Astrocyte (in vitro differentiated cells and primary cell): ENCODE data around the gene TFG. TPM values are rescaled to one million over a fixed set of nuclear protein-coding genes. Genes with fewer than 3 reads are reported as not detected.

Experiments
- DNase-seq: peaks from one replicate; pipeline ENCODE4 v3.0.0-alpha.2; 2010; ENCODE audit warnings: low read depth
- FAIRE-seq: peaks from 2 replicates; lab custom pipeline; 2011; peaks lifted over from hg19 to GRCh38; lab: Jason Lieb, UNC
- H2AFZ ChIP-seq: 2 replicates; pipeline ENCODE4 v1.6.0; 2012; ENCODE audit warnings: low read depth, low read length, inconsistent platforms
- H3K27ac ChIP-seq: 2 replicates; pipeline ENCODE4 v1.5.1; 2011; ENCODE audit warnings: low read depth, low read length, inconsistent platforms
- H3K27me3 ChIP-seq: 2 replicates; pipeline ENCODE4 v1.6.0; 2011; ENCODE audit warnings: low read length, inconsistent platforms; ENCODE audit not compliant: insufficient read depth
- H3K36me3 ChIP-seq: 2 replicates; pipeline ENCODE4 v1.5.1; 2011; ENCODE audit warnings: low read length, inconsistent platforms; ENCODE audit not compliant: insufficient read depth
- H3K4me1 ChIP-seq: 2 replicates; pipeline ENCODE4 v1.5.1; 2011; ENCODE audit warnings: low read length, inconsistent platforms; ENCODE audit not compliant: insufficient read depth
- H3K4me2 ChIP-seq: 2 replicates; pipeline ENCODE4 v1.6.0; 2012; ENCODE audit warnings: low read length, inconsistent platforms
- H3K4me3 ChIP-seq: 2 replicates; pipeline ENCODE4 v1.5.1; 2011; ENCODE audit warnings: low read depth, mild to moderate bottlenecking, low read length, inconsistent platforms; ENCODE audit not compliant: insufficient read depth
- H3K79me2 ChIP-seq: 2 replicates; pipeline ENCODE4 v1.6.0; 2012; ENCODE audit warnings: mild to moderate bottlenecking, low read length, inconsistent platforms; ENCODE audit not compliant: insufficient read depth
- H3K9ac ChIP-seq: 2 replicates; pipeline ENCODE4 v1.6.0; 2012; ENCODE audit warnings: mild to moderate bottlenecking, low read length, inconsistent platforms
- H3K9me3 ChIP-seq: 2 replicates; pipeline ENCODE4 v1.5.1; 2012; ENCODE audit warnings: low read depth, mild to moderate bottlenecking, low read length, inconsistent platforms; ENCODE audit not compliant: insufficient read depth
- H4K20me1 ChIP-seq: 2 replicates; pipeline ENCODE4 v1.6.0; 2012; ENCODE audit warnings: low read length, inconsistent platforms; ENCODE audit not compliant: insufficient read depth
- H3K27ac Mint-ChIP-seq: one replicate; pipeline ENCODE4 v1.8.0; 2021; ENCODE audit warnings: mild to moderate bottlenecking, mixed read lengths; ENCODE audit not compliant: unreplicated experiment
- H3K27me3 Mint-ChIP-seq: one replicate; pipeline ENCODE4 v1.8.0; 2021; ENCODE audit warnings: low read depth, mixed read lengths; ENCODE audit not compliant: unreplicated experiment
- H3K36me3 Mint-ChIP-seq: one replicate; pipeline ENCODE4 v1.8.0; 2021; ENCODE audit warnings: low read depth, mixed read lengths; ENCODE audit not compliant: unreplicated experiment
- H3K4me1 Mint-ChIP-seq: one replicate; pipeline ENCODE4 v1.8.0; 2021; ENCODE audit warnings: low read depth, mixed read lengths; ENCODE audit not compliant: unreplicated experiment
- H3K4me3 Mint-ChIP-seq: one replicate; pipeline ENCODE4 v1.8.0; 2021; ENCODE audit warnings: mild to moderate bottlenecking, moderate library complexity, mixed read lengths; ENCODE audit not compliant: unreplicated experiment
- H3K9me3 Mint-ChIP-seq: one replicate; pipeline ENCODE4 v1.8.0; 2021; ENCODE audit warnings: mild to moderate bottlenecking, mixed read lengths; ENCODE audit not compliant: unreplicated experiment
- CTCF ChIP-seq: IDR thresholded peaks from 2 replicates; pipeline ENCODE4 v1.5.1; 2011; ENCODE audit warnings: low read depth, mild to moderate bottlenecking, inconsistent platforms, low read length, moderate library complexity; ENCODE audit not compliant: insufficient read depth
- EZH2 ChIP-seq: IDR thresholded peaks from 2 replicates; pipeline ENCODE4 v1.6.1; 2012; ENCODE audit warnings: mild to moderate bottlenecking, low read length, inconsistent platforms; ENCODE audit not compliant: insufficient read depth
- total RNA-seq: library from RNA; stranded (reverse); gene quantifications from 2 replicates; pipeline ENCODE4 v1.2.1, GENCODE V29; 2021

Gene TFG
- total RNA-seq, 1 donor from 2014 or later: 155 TPM

GRCh38 chr3:100681496-100681895 is 27.8 kb upstream of the TFG start:
- Histone ChIP-seq H3K36me3 (no peaks in the 10 kb centered on the region), H3K9ac (no peak overlapping the region), H3K4me2 (no peak overlapping the region), H4K20me1 (no peaks in the 10 kb centered on the region), H2AFZ (no peak overlapping the region), H3K27me3 (no peaks in the 10 kb centered on the region), H3K4me3 (no peak overlapping the region), H3K27ac (no peak overlapping the region), H3K4me1 (no peaks in the 10 kb centered on the region), H3K79me2 (no peaks in the 10 kb centered on the region), H3K9me3 (no peaks in the 10 kb centered on the region)
- Mint-ChIP-seq H3K27ac (no peak overlapping the region), H3K27me3 (no peaks in the 10 kb centered on the region), H3K4me3 (no peak overlapping the region), H3K9me3 (no peaks in the 10 kb centered on the region), H3K4me1 (no peaks in the 10 kb centered on the region), H3K36me3 (no peaks in the 10 kb centered on the region)
- TF ChIP-seq CTCF (no peak), EZH2 (no peak)
- no peak for FAIRE-seq
- no peak for DNase-seq

GRCh38 chr3:100682056-100682853 is 27.0 kb upstream of the TFG start:
- no peak for FAIRE-seq
- Mint-ChIP-seq H3K36me3 (no peaks in the 10 kb centered on the region), H3K9me3 (peaks cover 3% of the 10 kb centered on the region), H3K4me1 (no peaks in the 10 kb centered on the region), H3K27me3 (no peaks in the 10 kb centered on the region), H3K27ac (no peak overlapping the region), H3K4me3 (no peak overlapping the region)
- no peak for TF ChIP-seq CTCF
- no peaks in the 10 kb centered on the region for H3K79me2 ChIP-seq
- H3K4me2 ChIP-seq: no peak overlapping the region
- H3K4me3 ChIP-seq: no peak overlapping the region
- no peaks in the 10 kb centered on the region for H3K27me3 ChIP-seq
- H3K4me1 ChIP-seq: no peaks in the 10 kb centered on the region
- H3K9me3 ChIP-seq: no peaks in the 10 kb centered on the region
- H2AFZ ChIP-seq: no peak overlapping the region
- H3K27ac ChIP-seq: no peak overlapping the region
- DNase-seq: no peak
- H3K9ac ChIP-seq: no peak overlapping the region
- H4K20me1 ChIP-seq: no peaks in the 10 kb centered on the region
- H3K36me3 ChIP-seq: no peaks in the 10 kb centered on the region
